HG03045 (cell line): ENCODE data around the gene RCN1.

Experiments used
- ATAC-seq: cut with Tn5 transposase; IDR thresholded peaks from one replicate; pipeline ENCODE4 v1.9.1; 2021; ENCODE audit warnings: mild to moderate bottlenecking, moderate library complexity; ENCODE audit not compliant: unreplicated experiment

The RCN1 gene

DNA sequence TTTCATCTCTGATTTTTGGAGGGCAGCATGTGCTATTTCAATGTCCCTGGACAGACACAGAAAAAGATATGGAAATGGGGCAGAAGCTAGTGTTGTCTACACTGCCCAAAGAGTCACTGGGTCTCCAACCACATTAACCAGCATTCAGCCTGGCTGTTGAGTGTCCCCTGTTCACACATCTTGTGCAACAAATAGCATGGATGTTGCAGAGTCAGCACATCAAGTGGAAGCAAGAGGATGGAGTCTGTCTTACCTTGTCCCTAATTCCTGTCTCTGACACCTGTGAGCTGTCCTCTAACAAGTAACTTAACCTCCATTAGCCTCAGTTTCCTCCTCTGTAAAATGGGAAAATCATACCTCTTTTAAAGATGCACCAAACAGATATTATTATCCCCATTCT lies 60.2 kb downstream of the RCN1 start:
- no peak for ATAC-seq

DNA sequence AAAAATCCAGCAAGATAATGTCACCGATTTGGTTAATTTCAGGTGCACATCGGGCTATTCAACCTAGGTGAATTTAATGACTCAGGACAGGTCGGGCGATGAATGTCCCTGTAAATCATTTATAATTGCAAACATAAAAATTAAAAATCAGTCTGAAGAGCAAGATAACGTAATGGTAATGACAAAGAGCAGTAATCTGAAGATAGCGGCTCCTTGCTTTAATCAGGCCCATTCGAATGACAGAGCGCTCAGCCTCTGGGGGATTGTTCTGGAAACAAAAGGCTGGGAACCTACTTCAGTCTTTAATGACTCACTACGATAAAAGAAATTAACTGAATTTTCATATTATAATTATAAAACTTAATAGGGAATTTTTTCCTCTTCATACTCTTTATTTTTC lies 61.3 kb downstream of the RCN1 start:
- ATAC-seq, result no peak

DNA sequence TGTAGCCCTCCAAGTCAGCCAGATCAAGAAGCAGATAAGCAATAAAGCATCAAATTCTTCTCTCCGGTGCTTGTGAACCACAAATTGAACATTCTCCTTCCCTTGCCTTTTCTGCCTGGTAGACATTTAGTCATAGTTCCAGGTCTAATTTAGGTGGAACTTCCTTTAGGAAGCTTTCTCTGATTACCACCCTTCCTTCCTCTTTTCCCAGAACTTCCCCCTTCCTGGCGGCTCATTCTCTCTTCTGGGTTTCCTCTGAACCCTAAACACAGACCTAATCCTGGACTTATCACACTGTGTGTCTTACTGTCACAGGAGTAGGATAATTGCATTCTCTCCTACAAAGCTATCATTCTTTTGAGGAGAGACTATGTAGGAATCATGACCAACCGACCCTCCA lies 61.9 kb downstream of the RCN1 start:
- ATAC-seq, result no peak

DNA sequence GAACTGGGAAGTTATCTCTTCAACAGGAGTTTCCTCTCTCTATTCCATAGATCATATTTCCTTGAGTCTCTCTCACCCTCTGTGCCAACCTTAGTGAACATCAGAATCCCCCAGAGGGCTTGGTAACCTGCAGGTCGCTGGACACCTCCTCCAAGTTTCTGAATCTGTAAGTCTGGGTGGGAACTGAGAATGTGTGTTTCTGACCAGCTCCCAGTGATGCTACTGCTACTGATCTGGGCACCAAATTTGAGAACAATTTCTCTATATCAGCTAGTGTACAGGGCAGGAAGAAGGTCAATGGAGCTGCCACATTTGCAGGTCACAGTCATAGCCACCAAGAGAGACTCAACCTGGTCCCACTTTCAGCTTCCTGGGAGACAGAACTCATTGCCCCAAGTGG lies 62.9 kb downstream of the RCN1 start:
- ATAC-seq, result no peak

DNA sequence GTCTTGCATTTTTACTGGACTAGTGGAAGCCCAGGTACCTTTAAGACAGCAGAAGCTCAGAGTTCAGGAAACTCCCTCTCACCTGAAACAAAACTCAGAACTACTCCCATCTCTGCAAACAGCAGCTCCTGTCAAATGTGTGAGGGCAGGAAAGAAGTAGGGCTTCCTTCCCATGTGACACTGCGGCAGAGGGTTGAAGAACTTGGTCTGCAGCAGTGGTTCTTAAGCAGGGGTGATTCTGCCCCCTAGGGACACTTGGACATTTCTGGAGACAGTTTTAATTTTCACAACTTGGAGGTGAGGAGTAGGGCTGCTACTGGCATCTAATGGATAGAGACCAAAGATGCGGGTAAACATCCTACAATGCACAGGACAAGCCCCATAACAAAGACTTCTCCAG lies 63.4 kb downstream of the RCN1 start:
- no peak for ATAC-seq
